Measurements from ENCODE around the gene IFI27L1.

IFI27L1 gene

DNA sequence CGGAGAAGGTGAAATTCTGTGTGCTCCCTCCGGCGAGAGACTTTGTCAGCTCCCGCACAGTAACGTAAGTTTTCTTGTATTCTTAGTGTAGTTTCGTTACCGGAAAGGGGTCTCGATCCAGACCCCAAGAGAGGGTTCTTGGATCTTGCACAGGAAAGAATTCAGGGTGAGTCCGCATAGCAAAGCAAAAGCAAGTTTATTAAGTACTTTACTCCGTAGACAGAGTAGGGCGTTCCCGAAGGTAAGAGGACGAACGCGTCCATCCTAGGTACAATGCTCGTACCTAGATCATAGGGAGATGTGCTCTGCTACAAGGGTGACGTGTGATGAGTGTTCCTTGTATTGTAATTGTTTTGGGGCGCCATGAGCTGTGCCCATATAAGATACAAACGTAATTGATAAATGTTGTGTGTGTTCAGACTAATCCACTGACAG is 293 bp downstream of the IFI27L1 start:
- no peak for DNase-seq

DNA sequence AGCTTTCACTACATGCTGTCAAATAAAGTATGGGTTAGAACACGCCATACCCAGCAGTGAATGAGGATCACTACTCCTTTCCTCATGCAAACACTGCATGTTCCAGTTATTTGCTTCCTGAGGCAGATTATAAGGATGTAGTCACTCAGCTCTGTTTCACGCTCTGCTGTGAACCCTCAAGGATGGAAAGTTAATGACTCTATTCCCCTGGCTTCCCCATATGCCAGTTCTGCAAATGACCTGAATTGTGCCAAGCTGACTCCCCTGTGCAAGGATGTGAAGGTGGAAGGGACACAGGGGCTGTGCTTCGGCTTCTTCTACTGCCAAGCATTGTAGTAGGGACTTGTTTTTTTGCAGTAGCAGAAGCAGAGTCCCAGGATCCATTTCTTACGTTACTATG is 6.8 kb downstream of the IFI27L1 start:
- no peak for DNase-seq

DNA sequence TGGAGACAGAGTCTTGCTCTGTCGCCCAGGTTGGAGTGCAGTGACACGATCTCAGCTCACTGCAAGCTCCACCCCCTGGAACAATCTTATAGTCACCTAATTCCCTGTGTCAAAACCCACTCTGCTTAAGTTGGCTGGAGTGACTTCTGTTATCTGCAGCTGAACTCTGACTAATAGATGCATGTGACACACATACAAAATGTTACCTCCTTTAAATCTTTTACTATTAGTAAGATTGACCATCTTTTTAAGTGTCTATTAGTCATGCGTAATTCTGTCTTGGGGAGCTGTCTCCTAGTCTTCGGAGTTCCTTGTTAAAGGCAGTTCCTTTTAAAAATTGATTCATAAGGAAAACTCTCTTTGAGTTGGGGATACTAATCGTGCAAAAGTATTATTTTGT is 7.4 kb downstream of the IFI27L1 start:
- no peak for DNase-seq

DNA sequence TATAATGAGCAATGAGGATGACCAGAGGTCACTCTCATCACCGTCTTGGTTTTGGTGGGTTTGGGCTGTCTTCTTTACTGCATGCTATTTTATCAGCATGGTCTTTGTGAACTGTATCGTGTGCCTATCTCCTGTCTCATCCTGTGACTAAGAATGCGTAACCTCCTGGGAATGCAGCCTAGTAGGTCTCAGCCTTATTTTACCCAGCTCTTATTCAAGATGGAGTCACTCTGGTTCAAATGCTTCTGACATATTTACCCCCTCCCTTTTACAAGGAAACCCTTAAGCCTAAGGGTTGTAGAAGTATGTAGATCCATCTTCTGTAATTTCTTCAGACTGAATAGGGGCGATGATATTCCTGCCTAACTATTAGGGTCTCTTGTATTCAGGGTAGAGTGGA is 8.4 kb downstream of the IFI27L1 start:
- DNase-seq: no peak

DNA sequence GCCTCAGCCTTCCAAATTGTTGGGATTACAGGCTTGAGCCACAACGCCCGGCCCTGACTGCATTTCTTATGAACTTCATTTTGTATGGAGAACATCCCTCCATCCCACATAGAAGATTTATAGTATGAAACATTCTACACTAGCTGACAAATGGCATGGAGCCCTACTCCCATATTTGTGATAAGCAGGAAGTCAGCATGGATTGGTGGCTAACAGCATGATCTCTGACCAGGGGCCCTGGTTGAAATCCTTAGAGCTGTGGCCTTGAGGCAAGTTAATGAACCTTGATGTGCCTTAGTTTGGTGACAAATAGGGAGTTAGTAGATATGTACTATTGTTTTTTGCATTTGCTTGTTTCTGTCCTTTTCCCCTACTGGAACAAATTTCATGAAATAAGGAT is 12.3 kb downstream of the IFI27L1 start:
- no peak for DNase-seq

DNA sequence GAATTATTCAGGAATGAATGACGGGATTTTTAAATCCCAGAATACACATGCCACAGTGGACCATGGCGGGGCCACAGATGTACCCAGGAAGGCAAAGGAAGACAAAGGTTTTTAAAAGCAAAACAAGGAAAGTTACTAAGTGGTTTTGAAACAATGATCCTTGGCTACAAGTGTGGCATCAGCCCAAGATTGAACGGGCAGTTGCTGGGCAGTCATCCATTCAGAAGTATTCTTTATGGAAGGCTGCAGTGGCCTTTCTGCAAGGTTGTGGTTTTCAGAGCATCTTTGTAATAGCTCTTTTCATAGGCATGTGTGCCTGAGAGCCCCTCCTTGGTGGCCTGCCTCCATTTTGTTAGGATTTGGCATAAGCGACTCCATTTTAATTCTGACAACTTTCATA is 16.0 kb downstream of the IFI27L1 start:
- no peak for DNase-seq

DNA sequence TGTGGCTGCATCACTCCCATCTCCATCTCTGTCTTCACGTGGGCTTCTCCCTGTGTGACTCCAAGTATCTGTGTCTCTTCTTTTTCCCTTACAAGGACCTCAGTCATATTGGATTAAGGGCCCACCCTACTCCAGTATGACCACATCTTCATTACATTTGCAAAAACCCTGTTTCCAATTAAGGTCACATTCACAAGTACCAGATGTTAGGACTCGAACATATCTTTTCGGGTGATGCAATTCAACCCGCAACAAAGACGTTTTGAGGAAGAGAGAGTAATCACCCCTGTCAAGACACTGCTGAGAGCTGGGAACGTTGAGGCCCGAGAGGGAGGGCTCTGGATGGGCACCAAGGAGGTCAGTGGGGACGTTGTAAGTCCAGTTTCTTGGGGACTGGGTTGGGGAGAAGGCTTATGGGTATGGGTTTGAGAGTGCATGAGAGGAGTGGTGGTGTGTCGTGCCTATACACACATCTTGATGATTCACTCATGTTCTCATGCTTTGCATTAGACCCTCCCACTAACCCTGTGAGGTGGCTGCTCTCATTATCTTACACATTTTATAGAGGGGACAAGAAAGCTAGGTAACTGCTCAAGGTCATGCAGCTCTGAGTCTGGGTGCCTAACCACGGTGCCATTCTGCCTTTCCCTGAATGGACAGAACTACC is 17.3 kb downstream of the IFI27L1 start:
- DNase-seq: no peak

DNA sequence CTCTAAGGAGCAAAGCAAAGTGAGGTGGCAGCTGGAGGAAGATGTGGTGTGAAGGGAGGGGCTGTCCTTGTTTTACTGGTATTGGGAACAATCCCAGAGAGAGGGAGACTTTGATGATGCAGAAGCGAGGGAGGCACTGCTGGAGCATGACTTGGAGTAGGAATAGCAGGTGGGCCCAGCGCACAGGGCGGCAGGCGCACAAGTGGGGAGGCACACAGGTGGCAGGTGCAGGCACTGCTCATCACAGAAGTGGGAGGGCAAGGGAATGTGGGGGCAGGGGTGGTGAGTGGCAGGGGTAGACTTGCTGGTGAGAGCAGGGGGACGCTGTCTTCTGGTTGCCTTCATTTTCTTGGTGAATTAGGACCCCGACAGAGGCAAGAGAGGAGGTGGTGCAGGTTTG is 17.9 kb downstream of the IFI27L1 start:
- no peak for DNase-seq

DNA sequence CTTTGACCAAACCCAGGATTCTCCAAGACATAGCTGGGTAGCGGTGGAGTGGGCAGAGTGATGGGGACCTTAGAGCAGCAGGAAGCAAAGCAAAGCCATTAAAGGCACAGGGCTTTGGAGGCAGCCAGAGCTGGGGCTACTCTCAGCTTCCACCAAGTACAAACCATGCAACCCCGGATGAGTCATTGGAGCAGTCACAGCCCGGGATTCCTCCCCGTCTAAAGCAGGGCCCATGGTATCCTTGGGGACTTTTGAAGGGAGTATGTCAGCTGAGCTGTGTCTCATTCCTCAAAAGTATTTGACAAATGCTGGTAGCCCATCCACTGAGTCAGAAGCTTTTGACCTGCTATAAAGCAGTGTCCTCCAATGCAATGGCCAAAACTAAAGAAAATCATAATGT is 19.7 kb downstream of the IFI27L1 start:
- no peak for DNase-seq

DNA sequence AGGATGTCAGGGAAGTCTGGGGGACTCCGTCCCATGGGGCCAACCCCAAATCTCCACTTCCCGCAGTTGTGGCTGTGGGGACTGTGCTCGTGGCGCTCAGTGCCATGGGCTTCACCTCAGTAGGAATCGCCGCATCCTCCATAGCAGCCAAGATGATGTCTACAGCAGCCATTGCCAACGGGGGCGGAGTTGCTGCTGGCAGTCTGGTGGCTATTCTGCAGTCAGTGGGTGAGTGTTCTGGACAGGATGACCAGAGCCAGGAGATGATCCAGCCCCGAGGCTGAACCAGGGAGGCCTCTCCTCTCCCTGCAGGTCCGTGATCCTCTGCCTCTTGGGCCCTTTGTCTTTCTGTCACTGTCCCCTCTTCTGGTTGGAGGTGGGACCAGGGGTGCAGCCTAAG is 20.6 kb downstream of the IFI27L1 start:
- DNase-seq: no peak

DNA sequence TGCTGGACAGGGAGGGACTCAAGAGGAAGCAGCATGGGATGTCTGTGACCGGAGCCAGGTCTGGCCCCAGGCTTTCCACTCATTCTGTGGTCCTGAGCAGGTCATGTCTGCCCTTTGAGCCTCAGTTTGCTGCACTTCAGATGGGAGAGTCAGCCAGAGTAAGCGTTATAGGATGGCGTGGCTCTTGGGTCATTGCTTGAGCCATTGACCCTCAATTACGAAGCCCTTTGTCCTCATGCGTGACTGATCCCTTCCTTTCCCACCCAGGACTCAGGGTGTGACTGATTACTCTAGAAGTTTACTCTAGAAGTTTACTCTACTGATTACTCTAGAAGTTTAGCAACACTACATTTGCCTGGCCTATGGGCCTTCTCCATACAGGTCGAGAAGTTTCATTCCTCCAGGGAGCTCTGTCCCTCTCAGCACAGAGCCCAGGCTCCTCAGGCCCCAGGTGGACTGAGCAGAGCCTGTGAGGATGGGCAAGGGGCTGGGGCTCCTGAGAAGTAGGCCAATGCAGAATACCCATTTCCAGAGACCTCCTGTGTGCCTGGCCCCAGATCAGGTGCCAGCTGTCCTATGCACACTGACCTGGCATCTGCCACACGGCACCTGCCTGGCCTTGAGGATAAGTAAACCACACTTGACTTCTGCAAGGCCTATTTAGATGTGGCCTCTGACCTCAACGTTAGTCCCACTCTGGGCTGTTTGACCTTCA is 21.8 kb downstream of the IFI27L1 start:
- DNase-seq: no peak

DNA sequence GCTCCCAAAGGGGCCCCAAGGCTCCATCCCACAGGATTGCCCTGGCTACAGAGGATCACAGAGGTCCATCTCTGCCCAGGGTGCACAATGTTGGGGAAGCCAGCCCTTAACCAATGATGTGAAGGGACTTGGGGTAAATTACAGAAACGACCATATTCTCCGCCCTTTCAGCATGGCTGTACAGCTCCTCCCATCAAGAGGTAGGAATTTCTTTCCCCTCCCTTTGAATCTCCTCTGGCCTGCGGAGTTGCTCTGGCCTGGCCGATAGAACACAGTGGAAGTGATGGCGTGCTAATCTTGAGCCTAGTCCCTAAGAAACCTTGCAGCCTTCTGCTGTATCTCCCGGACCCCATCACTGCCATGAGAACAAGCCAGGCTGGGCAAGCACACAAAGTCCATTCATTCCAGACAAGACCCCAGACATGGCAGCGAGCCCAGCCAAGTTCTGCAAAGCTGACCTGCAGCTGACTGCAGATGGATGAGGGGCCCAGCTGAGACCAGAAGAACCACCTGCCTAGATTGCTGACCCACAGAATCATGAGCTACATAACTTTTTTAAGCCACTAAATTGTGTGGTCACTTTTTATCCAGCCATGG is 22.5 kb downstream of the IFI27L1 start:
- no peak for DNase-seq

DNA sequence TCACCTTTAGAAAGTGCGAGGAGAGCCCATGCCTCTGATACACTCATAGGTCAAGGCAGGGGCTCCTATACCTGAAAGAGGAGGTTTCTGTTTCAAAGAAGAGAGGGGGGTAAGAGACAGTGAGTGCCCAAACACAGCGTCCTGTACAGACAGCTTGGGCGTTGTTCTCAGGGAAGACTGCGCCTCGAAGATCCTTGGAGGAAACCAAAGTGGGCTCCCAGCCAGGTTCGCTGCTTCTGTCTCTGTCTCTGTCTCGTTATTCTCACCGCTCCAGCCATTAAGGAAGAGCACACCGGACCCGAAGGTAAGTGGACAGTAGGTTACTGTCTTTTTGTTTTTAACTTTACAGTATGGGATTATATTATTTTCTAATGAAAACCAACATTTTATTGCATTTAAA is 23.6 kb downstream of the IFI27L1 start:
- DNase-seq: no peak

DNA sequence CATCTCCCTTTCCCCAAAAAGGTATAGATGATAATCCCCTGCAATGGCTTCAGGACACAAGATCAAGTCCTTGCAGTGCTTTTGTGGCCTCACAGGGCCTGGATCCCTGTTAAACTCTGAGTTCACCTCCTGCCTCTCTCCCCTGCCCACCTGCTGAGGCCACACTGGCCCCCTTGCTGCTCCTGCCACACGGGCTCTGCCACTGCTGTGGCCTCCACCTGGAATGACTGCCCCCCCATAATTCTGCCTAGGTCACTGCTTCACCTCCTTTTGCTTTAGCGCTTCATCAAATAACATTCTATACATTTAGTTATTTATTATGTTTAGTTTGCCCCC is 28.8 kb downstream of the IFI27L1 start:
- no peak for DNase-seq

DNA sequence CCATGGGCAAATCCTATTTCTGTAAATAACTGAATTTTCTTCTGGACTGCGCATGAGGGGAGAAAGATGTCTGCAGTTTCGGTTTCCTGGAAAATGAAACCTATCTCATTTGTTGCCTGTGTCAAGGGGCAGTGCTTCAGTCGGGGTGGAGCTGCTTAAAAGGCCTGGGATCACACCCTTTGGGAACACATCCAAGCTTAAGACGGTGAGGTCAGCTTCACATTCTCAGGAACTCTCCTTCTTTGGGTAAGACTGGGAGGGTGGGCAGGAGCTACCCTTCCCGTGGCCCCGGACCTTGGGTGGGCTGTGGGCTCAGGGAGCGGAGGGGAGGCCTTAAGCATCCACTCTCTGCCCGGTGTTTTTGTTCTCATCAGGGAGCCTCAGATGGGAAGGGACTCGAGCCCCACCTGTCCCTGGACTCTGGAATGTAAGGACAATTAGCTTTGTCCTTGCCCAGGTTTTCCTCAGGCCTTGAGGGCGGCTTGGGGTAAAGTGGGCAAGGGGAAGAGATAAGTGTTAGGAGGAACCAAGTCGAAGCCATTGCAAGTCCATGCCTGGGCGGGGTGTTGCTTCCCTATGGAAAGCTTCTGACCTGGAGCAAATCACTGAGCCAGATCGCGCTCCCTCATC is 29.6 kb downstream of the IFI27L1 start, which contains the start of gene IFI27:
TSS of gene IFI27 (plus strand) at position 185 of the 630 bp plus-strand sequence.
- no peak for DNase-seq

DNA sequence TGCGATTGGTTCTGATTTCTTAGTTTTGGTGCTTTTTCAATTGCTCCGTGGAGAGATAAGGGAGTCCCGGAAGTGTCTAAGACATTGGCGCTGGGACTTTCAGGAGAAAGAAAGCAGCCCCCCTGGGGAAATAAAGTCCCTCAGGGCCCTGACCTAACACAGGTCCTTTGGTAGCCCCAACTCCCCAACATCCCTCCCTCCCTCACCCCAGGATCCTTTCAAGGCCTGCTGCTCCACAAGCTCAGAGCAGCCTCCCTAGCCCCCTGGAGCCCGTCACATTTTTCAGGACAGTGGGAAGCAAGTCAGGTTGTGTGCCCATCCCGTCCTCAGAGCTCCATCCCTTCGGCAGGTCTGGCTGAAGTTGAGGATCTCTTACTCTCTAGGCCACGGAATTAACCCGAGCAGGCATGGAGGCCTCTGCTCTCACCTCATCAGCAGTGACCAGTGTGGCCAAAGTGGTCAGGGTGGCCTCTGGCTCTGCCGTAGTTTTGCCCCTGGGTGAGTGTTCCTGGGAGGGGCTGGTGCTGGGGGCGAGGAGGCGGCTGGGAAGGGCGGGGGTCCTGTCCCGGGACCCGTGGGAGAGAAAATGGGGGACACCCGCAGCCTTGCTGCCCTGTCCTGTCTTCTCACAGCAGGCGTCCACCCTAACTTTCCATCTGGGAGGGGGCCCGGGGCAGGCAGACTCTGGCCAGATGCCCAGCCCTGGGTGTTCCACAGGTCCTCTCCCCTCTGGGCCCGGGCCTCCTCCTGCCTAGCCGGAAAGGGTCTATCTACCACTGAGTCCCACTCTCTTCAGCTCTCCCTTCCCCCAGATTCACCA is 30.4 kb downstream of the IFI27L1 start:
- DNase-seq: no peak

DNA sequence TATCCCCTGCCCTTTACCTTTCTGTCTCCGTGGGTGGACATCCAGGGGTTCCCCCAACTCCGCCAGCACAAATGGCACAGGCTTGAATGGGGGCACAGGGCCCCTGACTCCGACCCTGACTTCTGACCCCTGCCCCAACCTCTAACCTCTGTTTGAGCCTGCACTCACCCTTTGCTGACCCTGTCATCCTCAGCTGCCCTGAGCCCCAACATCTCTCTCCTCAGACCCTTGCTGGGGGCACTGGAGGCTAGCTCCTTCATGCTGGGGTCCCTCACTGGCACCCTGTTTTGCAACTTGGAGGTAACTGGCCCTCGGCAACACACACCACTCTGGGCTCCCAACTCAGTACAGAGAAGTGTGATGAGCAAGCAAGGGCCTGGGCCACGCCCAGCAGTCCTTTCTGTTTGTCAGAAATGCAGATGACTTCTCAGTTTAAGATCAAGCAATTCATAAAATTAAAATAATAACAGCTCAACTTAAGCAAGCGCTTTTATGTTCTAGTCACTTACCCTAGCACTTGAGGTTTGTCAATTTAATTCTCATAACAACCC is 31.5 kb downstream of the IFI27L1 start:
- DNase-seq: no peak

DNA sequence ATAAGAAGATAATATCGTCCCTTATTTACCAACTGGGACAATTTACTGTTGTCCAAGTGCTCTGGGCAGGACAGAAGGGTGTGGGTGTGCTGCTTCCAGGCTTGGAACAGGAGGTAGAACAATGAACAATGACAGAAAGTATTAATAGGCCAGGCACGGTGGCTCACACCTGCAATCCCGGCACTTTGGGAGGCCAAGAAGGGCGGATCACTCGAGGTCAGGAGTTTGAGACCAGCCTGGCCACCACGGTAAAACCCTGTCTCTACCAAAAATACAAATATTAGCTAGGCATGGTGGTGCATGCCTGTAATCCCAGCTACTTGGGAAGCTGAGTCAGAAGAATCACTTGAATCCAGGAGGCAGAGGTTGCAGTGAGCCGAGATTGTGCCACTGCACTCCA is 32.0 kb downstream of the IFI27L1 start:
- DNase-seq: no peak

DNA sequence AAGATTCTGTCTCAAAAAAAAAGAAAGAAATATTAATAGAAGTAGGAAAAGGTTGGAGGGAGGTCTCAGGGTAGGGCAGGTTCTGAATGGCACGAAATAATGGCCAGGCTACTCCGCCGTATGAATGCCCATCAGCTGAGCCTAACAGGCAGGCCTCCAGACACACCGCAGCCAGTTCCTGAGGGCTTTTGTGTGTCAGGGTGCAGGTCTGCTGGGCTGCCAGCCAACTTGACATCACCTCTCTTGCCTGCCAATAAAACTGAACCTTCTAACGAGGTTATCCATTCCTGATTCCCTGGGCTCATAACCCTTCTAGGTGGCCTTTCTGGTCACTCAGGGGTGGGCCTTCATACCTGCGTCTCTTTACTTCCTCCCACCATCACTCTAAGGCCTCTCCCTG is 32.4 kb downstream of the IFI27L1 start:
- no peak for DNase-seq

DNA sequence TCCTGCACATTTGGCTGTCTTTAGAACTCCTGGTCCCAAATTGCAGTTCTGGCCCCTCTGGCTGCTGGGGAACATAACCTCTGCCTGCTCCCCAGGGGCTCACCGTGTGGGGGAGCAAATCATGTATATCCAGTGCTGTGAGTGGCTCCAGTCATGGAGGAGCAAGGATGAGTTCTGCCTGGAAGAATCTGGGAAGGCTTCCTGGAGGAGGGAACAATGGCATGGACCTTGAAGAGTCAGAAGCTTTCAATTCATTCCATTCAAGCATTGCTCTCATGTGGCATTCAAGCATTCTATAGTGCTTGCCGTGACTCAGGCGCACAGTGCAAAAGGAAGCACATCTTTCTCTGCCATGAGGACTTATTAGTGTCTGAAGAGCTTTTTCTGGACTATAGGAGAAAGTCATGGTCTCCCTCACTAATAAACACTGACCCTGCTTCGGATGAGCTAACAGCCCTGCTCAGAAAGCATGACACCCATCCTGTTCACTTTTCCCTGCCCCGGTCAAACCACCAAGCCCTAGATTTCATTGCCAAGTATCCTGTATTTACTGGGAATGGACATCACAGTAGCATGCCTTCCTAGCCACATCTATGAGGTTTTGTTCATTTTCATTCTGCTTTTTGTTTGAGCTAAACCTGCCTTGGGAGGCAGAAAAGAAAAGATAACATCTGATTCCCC is 32.9 kb downstream of the IFI27L1 start:
- no peak for DNase-seq

DNA sequence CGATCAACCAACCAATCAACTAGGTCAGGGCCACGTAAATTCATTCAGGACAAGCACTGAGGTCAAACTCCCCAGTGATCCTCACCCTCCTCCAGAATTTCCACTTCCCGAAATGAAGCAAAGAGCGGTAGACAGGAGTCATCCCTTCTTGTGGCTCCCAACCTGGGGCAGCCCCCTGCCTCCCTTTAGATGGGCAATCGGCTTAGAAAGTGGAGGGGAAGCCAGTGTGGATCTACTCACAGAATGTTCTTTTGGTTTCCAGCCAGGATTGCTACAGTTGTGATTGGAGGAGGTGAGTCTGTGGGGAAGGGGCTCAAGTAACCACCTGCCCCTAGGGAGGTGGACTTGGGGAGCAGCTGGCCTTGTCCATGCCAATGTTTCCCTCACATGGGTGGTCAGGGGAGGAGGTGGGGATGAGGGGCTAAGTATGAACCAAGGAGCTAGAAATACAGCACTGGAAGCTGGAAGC is 33.5 kb downstream of the IFI27L1 start:
- no peak for DNase-seq

DNA sequence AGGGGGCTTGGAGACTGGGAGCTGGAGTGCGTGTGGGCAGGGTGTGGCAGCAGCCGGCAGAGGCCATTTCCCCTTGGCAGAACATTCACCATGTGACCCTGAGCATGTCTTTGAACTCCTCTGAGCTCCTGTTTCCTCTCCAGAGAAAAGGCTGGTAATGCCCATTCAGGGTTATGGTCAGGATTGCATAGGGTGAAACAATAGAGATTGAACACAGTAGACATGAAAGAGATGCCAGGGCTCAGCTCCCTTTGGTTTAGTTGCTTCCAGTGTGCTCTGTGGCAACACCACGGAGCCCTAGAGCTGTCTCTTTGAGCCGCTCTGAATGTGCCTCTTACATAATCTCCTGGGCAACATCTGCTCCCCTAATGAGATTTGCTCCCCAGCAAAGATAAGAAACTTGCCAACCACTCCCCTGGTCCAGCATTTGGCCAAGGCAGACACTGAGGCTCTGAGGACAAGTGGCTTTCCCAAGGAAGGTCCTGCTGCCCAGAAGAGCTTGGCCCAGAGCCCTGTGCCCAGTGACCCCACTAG is 34.0 kb downstream of the IFI27L1 start:
- DNase-seq: no peak
